ENCODE measurements around the gene SND1.

Gene SND1

DNA sequence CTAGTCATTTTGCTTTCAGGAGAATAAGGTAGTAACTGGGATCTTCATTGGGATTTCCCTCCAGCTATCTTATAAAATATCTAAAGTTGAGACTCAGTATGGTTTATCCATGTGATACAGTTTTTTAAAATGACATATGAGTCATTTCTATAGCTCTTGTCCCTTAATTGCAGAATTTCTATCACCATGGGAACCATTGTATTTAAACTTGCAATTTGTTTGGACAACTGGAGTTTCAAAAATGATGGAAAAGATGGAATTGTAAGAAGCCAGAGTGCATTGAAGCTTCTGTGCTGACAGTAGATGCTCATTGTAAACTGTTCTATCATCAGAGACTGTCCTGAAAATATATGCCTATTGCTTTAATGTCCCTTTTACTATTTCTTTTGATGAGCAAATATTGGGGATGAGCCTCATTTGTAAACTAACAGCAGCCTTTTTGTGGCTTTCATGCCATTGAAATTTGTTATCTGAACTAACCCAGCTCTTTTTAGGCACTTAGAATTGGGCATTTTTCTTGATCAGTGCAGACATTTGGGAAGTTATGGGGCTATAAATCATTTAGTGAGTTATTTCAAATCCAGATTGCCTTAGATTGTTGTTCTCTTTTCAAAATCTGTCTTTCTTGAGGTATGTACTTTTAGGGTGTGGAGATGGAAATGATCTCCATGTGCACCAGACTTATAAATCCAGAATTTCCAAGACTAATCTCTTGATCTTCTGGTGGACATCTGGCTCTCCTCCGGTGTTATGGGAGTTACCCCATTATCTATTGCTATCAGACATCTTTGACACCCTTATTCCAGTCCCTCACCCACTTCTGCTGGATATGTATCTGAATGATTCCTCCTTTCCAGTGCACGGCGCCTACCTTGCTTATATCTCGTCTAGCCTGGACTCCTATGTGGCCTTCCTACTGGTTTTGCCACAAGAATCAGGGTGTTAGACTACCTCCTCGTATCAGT lies 159.0 kb downstream of the SND1 start:
- TF ChIP-seq, protein P1, sequence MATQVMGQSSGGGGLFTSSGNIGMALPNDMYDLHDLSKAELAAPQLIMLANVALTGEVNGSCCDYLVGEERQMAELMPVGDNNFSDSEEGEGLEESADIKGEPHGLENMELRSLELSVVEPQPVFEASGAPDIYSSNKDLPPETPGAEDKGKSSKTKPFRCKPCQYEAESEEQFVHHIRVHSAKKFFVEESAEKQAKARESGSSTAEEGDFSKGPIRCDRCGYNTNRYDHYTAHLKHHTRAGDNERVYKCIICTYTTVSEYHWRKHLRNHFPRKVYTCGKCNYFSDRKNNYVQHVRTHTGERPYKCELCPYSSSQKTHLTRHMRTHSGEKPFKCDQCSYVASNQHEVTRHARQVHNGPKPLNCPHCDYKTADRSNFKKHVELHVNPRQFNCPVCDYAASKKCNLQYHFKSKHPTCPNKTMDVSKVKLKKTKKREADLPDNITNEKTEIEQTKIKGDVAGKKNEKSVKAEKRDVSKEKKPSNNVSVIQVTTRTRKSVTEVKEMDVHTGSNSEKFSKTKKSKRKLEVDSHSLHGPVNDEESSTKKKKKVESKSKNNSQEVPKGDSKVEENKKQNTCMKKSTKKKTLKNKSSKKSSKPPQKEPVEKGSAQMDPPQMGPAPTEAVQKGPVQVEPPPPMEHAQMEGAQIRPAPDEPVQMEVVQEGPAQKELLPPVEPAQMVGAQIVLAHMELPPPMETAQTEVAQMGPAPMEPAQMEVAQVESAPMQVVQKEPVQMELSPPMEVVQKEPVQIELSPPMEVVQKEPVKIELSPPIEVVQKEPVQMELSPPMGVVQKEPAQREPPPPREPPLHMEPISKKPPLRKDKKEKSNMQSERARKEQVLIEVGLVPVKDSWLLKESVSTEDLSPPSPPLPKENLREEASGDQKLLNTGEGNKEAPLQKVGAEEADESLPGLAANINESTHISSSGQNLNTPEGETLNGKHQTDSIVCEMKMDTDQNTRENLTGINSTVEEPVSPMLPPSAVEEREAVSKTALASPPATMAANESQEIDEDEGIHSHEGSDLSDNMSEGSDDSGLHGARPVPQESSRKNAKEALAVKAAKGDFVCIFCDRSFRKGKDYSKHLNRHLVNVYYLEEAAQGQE (IDR thresholded peaks at IDR 0.05; ENCODE audit: insufficient replicate concordance, low read depth), result no peak
- TF ChIP-seq GABPA (IDR thresholded peaks at IDR 0.05; ENCODE audit: low read depth) (no peak), POLR2AphosphoS5 (IDR thresholded peaks at IDR 0.05; ENCODE audit: low read depth) (no peak), SPI1 (IDR thresholded peaks at IDR 0.05; ENCODE audit: borderline replicate concordance, low read depth) (no peak), CTCF (IDR thresholded peaks at IDR 0.05; ENCODE audit: insufficient read depth, low read length) (no peak)
- no peaks in the 10 kb centered on the region for H3K27me3 ChIP-seq (ENCODE audit: insufficient read depth, poor library complexity, severe bottlenecking)
- H3K4me3 ChIP-seq (replicated peaks; ENCODE audit: insufficient read depth, low read length), result no peak overlapping the region
- H3K27ac ChIP-seq (replicated peaks), result no peak overlapping the region
- DNase-seq (ENCODE audit: low read depth in 1 of 2, low spot score in 1 of 2), result no peak

- no peak for TF ChIP-seq POLR2AphosphoS5 (IDR thresholded peaks at IDR 0.05; ENCODE audit: low read depth)
- TF ChIP-seq CTCF (IDR thresholded peaks at IDR 0.05; ENCODE audit: insufficient read depth, low read length), result no peak
- TF ChIP-seq GABPA (IDR thresholded peaks at IDR 0.05; ENCODE audit: low read depth), result no peak
- TF ChIP-seq SPI1 (IDR thresholded peaks at IDR 0.05; ENCODE audit: borderline replicate concordance, low read depth), result no peak
- TF ChIP-seq, protein P1 (IDR thresholded peaks at IDR 0.05; ENCODE audit: insufficient replicate concordance, low read depth), result no peak
- no peak for DNase-seq (ENCODE audit: low read depth in 1 of 2, low spot score in 1 of 2)
- no peaks in the 10 kb centered on the region for H3K27me3 ChIP-seq (ENCODE audit: insufficient read depth, poor library complexity, severe bottlenecking)
- H3K27ac ChIP-seq (replicated peaks), result no peak overlapping the region
- no peak overlapping the region for H3K4me3 ChIP-seq (replicated peaks; ENCODE audit: insufficient read depth, low read length)
These were observed 160.5 kb downstream of the SND1 start for GRCh38 chr7:127812540-127812939.

DNA sequence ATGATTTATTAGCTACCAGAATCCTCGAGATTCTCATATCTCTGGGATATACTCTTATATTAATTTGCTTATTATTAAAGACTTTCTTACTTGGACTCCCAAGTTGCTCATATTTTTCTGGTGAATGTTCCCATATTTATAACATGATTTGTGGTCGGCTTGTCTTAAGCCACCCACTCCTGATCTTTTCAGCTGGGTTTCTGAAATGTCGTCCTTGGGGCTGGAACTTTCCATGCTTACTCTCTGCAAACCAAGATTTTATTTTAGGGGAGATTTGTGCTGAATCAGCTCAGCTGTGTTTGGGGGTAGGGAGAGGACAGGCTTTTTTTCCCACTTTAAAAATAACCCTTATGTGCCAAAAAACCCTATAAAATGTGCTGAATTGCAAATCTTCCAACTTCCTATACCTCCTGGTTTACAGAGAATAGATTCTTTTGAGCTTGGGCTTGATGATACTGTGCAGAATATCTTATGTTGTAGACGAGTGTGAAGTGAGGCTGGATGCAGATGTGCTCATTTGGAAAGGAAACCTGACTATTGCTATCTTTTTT lies 162.1 kb downstream of the SND1 start:
- no peak for DNase-seq (ENCODE audit: low read depth in 1 of 2, low spot score in 1 of 2)
- no peak for TF ChIP-seq POLR2AphosphoS5 (IDR thresholded peaks at IDR 0.05; ENCODE audit: low read depth)
- no peak for TF ChIP-seq GABPA (IDR thresholded peaks at IDR 0.05; ENCODE audit: low read depth)
- TF ChIP-seq, protein P1 (IDR thresholded peaks at IDR 0.05; ENCODE audit: insufficient replicate concordance, low read depth), result no peak
- no peak for TF ChIP-seq SPI1 (IDR thresholded peaks at IDR 0.05; ENCODE audit: borderline replicate concordance, low read depth)
- Histone ChIP-seq H3K27me3 (ENCODE audit: insufficient read depth, poor library complexity, severe bottlenecking) (no peaks in the 10 kb centered on the region), H3K4me3 (replicated peaks; ENCODE audit: insufficient read depth, low read length) (no peak overlapping the region), H3K27ac (replicated peaks) (no peak overlapping the region)

Measured in HL-60 (cell line).